NCI-H146 (cell line): ENCODE measurements around the gene UBE3C.
"Not testable (repeated sequence)": the region's sequence is repeated elsewhere in the genome, so short reads cannot be mapped to it uniquely, and the experiment has no call there.

Experiments used
- DNase-seq: peaks from one replicate; lab custom pipeline; 2025; lab: John Stamatoyannopoulos, UW

Gene UBE3C

DNA sequence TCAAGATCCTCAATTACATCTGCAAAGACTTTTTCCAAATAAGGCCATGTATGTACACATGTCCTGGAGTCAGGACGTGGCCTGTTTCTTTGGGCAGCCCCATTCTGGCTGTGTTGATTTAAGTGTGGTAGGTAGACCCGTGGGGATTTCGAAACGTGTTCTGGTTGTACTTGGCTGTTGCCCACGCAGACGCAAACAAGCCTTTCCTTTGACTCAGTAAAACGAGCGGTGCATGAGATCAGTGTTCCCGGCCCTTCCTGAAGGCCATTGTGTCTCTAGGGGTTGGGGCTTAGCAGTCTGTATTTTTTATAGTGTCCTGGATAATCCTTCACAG lies 133.2 kb downstream of the UBE3C start:
- DNase-seq, result no peak

DNA sequence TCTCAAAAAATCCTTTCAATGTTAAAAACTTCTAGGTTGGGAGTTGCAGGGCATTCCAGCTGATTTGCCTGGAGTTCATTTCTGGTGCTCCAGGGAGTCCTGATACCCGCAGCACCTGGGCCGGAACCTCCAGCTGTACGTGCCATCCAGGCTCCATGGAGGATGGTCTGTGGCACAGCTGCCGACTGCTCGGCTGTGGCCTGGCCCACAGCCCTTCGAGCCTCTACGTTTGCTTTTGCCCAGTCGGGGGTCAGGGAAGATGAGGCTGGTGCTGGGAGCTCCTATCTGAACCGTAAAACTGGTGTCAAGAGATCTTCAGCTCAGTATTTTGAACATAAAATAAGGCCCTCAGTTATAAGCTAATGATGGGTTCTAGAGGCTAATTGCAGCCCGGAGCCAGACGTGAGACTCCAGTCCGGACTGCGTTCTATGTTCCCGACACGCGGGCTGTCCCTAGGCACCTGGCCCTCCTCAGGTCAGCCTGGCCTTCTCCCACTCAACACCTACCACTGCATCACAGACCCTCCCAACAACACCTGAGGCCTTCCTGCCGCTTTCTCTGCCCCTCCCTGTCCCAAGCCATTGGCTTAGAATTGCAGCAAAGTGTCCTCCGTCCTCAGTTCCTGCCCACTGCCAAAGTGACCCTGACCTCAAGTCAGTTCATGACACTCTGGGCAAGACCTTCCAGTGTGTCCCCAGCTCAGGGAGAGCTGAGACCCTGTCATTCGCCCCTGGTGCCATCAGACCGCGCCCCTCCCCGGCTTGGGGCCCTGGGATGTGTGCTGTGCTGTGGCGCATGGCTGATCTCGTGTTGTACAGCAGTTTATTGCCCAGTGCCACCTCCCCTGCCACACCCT lies 133.9 kb downstream of the UBE3C start:
- DNase-seq, result no peak

DNA sequence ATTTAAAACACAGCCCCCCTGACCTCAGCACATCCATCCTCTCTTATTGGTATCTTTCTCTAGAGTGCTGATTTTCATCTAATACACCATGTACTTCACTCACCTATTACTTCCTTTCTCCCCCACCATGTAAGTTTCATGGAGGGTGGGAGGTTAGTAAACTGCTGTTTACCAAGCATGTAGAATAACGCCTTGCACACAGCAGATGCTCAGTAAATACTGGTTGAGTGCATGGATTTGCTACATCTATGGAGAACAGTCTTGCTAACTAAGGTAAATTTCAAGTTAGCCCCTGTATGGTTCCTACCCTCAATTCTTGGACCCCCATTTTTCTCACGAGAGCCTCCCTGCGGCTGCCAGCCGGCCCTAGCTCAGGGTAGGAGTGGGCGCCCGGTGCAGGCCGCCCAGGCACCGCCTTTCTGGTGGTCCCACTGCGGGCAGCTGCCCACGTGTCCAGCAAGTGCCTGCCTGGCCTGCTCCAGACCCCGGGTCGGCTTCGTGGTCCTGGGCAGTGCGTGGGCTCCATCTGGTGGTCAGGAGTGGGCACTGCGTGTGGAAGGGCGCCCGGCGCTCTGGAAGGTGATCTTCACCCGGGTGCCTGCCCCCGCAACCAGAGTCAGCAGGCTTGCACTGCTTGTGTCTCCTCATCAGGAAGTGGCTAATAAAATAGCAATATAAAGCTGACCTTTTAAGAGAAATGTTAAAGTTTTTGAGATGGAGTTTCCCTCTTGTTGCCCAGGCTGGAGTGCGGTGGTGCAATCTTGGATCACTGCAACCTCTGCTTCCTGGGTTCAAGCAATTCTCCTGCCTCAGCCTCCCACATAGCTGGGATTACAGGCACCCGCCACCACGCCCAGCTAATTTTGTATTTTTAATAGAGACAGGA lies 134.7 kb downstream of the UBE3C start:
- DNase-seq, result peak; percentile 51

DNA sequence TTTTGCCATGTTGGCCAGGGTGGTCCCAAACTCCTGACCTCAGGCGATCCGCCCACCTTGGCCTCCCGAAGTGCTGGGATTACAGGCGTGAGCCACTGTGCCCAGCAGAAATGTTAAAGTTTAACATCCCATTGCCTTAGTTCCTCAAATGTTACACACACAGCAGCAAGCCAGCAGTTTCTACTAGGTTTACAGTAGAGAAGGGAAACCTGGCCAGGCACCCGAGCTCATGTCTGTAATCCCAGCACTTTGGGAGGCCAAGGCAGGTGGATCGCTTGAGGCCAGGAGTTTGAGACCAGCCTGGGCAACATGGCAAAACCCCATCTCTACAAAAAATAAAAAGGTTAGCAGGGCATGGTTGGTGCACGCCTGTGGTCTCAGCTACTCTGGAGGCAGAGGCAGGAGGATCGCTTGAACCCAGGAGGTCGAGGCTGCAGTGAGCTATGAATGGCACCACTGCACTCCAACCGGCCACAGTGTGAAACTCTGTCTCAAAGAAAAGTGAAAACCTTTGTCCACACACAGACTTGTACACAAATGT lies 135.4 kb downstream of the UBE3C start:
- DNase-seq, result not testable (repeated sequence)

DNA sequence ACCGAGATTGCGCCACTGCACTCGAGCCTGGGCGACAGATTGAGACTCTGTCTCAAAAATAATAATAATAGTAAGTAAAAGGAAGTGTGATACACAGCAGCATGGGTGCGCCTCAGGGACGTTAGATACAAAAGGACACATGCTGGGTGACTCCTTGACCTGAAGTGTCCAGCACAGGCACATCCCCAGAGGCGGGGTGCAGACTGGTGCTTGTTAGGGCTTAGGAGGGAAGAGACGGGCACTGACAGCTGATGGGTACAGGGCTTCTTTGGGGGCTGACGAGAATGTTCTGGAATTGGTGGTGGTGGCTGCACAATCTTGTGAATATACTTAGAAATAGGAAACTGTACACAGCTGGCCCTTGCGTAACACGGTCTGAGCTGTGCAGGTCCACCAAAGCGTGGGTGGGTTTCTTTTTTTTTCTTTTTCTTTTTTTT lies 136.3 kb downstream of the UBE3C start:
- DNase-seq, result no peak

DNA sequence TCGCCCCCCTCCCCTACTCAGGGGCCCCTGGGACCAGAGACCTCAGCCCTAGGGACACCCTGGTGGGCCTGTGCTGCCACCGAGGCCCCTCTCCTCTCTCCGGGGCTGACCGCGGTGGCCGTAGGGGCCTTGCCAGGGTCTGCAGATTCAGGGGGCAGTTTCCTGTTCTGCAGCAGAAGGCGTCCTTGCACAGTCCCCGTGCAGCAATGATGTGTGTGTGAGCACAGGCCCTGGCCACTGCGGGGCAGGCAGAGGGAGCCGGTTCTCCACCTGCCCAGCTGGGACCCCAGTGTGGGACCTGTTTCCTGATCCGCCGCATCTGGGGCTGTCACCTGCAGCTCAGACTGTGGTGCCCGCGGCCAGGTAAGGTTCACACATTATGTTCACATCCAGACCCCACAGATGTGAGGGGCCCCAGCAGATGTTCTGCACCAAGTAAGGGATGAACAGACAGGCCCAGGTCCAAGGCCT lies 137.4 kb downstream of the UBE3C start:
- DNase-seq, result no peak

DNA sequence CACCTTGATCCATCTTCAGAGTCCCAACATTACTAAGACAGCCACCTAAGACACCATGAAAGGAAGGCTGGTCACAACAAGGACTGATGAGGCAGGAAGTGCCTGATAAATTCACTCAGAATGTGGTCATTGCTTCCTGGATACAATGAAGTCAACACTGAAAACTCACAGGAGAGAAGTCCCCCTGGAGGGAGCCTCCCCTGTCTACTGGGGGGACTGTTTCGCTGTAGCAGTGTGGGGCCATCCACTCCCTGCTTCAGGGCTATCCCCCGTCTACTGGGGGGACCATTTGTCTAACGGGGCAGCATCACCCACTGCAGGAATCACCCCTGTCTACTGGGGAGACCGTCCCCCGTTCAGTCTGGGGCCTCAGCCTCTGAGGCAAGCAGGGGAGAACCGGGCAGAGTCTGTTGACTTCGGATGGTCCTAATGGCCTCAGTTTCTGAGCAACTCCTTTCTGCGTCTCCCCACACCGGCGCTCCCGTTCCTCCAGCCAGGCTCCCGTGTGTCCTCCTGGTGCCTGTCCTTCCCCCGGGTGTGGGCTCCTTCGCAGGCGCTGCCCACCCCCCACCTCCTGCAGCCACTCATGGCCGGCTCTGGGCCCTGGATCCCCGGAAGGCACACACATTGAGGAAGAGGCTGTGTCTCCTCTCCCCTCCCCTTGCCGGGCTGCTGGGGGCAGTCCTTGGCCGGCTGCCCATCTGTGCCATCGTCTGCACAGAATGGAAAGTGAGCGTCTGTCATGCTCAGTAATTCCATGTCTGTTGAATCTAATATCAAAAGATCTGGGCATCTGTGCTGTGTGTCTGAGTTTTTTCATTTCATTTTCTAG lies 138.2 kb downstream of the UBE3C start:
- DNase-seq, result no peak

DNA sequence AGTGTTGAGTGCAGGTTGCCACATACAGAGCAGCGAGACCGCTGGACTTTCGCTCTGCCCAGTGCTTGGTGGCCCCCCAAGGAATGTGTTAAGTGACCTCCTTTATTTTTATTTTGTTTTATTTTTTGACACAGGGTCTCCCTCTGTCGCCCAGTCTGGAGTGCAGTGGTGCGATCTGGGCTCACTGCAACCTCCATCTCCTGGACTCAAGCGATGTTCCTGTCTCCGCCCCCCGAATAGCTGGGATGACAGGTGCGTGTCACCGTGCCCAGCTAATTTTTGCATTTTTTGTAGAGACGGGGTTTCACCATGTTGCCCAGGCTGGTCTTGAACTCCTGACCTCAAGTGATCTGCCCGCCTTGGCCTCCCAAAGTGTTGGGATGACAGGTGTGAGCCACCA lies 138.8 kb downstream of the UBE3C start:
- not testable (repeated sequence) for DNase-seq

DNA sequence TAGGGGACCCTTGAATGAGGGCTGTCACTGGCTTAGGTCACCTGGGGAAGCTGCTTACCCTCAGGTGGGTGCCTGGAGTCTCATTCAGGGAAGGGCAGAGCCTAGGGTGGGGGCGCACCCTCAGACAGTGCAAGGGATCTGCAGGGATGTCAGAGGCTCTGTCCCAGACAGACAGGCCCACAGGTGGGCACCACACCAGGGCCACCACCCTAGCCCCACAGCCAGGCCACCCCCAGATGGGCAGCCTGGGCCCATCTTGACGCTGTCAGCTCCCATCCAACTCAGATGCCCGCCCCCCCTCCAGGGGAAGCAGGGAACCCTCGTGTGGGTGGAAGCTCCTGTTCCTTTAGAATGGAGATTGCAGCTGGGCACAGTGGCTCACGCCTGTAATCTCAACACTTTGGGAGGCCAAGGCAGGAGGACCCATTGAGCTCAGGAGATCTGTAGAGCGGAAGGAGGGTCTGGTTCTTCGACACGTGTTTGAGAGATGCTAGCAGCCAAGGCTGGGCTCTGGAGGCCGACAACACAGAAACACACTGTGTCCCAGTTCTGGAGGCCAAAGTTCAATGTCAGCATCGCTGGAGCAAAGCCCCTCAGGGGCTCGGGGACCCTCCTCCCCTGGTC lies 139.6 kb downstream of the UBE3C start:
- no peak for DNase-seq

DNA sequence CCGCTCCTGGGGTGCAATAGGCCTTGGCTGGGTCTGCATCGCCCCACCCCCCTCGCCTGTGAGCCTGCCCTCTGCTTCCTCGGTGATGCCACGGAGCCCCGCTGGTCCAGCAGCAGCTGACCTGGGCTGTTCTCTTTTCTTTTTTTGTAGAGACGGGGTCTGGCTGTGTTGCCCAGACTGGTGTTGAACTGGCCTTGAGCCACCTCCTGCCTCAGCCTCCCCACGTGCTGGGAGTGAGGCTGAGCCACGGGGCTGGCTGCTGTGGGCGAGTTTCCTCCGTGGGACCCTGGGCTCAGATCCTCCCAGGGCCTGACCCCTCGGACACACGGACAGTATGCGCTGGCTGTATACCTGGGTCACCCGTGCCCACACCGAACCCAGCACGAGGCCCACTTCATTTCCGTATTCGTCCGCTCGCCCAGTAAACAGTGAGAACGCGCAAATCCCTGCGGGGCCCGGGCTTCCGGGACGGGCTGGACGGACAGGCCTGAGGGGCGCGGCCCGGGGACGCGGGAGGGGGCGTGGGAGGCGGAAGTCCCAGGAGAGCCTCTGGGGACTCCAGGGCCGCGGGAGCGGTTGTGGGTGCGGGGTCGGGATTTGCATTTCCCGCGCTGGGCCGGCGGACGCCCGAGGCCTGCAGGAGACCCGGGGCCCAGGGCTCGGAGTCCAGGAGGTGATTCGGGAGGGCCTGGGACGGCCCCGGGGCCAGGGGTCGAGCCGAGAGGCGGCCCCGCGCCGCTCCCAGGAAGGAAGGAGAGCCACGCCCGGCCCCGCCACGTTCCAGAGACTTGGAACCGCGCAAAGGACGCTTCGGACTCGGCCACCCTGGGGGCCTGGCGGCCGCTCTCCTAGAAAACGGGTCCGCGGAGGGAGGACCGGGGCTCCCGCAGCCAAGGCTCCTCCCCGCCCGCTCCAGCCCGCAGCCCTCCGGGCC lies 140.3 kb downstream of the UBE3C start:
- DNase-seq, result peak; percentile 44

DNA sequence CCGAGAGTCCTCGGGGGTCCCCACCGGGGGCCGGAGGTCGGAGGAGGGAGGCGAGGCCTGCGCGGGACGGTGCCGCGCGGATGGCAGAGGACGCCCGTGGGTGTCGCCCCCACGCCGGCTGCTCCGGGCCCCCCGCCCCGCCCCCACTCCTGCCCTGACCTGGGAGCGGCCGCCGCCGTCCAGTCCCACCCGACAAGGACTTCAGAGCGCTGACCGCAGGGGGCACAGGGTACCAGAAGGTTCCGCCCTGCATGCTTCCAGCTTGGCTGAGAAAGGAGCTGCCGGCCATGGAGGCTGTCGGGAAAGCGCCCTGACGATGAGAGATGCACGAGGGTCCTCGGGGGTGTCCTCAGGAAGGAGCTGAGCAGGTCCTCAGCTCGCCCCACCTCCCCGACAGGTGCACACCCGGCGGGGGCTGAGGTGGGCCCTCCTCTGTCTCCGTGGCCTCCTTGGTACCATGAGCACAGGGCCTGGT lies 141.1 kb downstream of the UBE3C start:
- no peak for DNase-seq

DNA sequence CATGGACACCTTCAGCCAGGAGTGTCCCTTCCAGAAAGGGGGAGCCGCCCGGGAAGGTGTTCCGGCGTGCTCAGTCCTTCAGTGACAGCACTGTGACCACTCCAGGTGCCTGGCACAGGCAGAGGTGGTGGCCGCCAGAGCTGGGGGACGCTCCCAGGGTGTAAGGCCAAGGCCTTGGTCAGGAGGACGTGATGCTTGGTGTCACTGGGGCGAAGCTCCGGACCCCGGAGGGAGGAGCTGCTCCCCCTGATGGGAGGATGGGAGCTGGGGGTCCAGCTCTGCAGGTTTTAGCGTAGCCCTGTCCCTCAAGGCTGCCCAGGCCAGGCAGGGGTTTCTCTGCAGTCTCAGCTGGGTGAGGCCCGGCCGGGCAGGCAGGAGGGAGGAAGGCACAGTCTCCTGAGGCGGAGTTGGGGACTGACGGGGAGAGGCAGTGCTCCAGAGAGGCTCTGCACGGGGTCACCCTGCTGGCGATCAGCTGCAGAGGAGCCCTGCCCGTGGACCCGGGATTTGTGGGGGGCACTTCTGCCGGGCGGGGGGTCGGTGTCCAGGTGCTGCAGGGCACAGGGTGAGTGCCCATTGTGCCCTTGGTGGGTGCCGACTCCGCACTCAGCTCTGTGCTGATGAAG lies 141.6 kb downstream of the UBE3C start:
- no peak for DNase-seq

DNA sequence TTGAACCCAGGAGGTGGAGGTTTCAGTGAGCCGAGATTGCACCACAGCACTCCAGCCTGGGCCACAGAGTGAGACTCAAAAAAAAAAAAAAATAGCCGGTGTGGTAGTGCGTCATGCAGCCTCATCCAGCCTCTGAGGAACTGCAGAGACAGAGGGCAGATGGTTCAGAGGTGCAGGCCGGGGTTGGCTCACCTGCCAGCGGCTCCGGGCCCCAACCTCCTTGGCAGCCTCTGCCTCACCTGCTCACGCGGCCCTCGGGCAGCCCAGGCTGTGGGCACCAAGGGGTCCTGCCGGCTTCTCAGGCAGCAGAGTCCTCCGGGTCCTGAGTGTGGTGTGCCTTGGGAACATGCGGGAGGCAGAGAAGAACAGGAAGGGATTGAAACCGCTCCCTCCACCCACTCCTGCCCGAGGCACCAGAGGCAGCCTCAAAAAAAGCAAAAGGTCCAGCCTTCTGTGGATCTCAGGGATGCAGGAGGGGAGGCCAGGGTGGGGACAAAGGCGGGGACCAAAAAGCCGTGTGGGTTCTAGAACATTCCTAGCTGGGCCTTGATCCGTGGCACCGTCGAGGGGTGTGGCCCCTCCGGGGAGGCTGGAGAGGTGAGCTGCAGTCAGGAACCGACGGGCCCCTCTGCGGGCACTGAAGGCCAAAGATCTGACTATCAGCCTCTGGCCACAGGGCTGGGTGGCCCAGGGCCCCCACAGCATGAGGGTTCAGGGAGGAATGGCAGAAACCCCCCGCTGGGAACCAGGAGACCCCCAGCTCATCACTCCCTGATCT lies 142.7 kb downstream of the UBE3C start:
- no peak for DNase-seq

DNA sequence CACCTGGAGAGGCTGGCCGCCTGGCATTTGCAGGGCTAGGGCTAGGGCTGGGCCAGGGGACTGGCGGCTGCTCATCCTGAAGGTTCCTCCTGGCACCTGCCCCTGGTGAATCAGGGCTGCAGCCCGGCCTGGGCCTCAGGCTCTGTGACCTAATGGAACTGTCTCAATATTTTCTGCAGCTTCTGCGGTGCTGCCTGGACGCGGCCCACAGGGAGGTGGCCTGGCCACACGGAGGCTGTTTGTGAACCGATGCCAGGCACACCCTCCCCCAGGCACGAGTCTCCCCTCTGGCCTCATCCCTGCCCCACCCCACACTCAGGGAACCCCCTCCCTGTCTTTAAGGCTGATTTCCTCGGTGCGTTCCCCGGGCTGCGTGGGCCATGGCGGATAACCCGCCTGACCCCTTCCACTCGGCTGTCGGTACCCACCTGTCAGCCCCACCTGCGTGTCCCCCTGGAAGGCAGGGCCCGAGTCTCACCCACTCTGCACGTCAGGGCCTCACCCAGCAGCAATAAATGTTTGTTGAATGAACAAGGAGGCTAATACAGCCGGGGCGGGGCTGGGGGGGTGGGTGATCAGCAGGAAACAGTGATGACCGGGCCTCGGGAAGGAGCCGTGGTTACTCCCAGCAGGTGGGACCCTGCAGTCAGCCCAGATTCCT lies 143.5 kb downstream of the UBE3C start:
- no peak for DNase-seq

DNA sequence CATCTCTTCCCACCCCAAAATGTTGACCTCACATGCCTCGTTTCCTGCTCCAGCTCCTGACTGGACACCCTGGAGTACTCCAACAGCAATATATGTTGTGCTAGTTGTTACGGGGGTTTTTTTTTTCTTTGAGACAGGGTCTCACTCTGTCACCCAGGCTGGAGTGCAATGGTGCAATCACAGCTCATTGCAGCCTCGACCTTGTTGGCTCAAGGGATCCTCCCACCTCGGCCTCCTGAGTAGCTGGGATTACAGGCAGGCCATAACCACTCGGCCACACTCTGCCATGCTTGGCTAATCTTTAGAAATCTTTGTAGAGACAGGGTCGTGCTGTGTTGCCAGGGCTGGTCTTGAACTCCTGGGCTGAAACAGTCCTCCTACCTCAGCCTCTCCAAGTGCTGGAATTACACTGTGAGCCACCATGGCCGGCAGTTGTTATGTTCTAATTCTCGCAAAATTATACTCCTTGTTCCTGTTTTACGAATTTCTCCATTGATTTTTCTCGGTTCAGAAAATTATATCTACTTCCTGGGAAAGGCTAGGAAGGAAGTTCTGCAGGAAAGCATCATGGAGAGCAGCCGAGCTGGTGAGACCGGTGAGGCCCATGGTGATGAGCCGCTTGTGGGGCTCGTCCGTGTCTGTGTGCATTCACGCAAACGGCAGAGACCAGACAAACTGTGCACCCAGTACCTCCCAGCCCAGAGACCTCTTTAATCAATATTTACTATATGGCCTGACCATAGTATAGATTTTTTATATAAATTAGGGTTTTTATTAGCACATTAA lies 145.7 kb downstream of the UBE3C start:
- no peak for DNase-seq

DNA sequence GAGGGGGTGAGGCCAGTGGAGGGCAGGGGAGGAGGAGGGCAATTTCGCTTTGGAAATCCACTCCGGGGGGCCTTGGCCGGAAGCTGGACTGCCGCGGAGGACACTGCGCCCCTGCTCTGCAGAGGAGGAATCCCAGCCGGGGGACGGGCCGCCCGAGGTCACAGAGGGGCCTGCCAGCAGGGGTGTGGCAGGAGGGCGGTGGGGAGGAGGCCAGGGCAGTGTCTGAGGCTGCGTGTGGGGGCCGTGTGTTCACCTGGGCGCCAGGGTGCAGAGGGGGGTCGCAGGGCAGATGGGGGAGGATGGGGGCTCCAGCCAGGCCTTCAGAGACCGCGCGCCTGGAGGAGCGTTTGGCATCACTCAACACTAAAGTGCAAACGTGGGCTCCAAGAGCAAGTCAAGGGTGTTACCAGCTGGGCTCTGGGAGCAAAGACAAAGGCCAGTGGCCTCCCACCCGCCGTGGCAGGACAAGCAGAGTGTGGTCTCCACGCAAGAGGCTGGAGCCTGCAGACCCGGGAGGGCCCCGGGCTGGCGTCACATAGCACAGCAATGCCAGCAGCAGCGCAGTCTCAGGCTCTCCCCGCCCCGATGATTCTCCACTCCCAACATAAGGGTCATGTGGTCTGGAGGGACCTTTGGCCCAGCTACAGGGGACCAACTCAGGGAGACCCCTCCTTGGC lies 152.8 kb downstream of the UBE3C start:
- no peak for DNase-seq

DNA sequence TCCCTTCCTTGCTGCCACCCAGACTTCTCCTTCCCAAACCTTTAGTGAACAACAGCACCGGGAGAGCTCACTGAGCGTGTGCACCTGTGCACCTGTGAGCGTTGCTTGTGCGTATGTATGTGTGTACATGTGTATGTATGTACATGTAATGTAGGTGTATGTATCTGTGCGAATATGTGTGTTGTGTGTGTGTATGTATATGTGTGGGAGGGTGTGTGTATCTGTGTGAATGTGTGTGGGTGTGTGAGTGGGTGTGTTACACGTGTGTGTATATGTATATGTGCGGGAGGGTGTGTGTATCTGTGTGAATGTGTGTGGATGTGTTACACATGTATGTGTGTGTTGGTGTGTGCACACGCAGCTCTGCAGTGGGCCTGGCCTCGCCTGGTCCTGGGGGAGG lies 153.5 kb downstream of the UBE3C start:
- no peak for DNase-seq
